ENCODE results near the gene RSKR. TPM values are rescaled to one million over a fixed set of nuclear protein-coding genes. Genes with fewer than 3 reads are reported as not detected.

RSKR gene
- total RNA-seq, 1 experiment from 2014 or later = 21.7 TPM

DNA sequence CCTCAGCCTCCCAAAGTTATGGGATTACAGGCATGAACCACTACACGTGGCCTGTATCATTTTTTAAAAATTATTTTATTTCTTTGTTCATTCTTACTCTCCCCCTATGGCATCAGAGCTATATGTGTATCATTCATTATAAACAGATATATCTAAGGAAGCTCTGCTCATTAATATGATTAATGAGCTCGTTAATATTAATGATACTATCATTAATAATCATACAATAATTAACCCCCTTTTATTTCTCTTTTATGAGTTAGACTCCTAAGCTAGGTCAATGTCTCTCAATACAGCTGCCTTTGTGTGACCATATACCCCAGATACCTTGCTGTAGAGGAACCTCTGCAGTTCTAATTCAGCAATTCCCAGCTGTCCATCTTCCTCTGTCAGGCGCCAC lies 4.5 kb upstream of the RSKR start:
- TF ChIP-seq EZH2 (IDR thresholded peaks at IDR 0.05; ENCODE audit: low read depth) = no peak
- TF ChIP-seq, protein P1, sequence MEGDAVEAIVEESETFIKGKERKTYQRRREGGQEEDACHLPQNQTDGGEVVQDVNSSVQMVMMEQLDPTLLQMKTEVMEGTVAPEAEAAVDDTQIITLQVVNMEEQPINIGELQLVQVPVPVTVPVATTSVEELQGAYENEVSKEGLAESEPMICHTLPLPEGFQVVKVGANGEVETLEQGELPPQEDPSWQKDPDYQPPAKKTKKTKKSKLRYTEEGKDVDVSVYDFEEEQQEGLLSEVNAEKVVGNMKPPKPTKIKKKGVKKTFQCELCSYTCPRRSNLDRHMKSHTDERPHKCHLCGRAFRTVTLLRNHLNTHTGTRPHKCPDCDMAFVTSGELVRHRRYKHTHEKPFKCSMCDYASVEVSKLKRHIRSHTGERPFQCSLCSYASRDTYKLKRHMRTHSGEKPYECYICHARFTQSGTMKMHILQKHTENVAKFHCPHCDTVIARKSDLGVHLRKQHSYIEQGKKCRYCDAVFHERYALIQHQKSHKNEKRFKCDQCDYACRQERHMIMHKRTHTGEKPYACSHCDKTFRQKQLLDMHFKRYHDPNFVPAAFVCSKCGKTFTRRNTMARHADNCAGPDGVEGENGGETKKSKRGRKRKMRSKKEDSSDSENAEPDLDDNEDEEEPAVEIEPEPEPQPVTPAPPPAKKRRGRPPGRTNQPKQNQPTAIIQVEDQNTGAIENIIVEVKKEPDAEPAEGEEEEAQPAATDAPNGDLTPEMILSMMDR (conservative IDR thresholded peaks at IDR 0.05) = no peak
- Histone ChIP-seq H3F3A (ENCODE audit: insufficient read depth, low read depth) (no peaks in the 10 kb centered on the region; the same call in 1 of the 2 replicates), H3K4me3 (no peak overlapping the region), H3K27me3 (ENCODE audit: insufficient read depth, low read depth) (no peaks in the 10 kb centered on the region), H3K9me2 (ENCODE audit: insufficient read depth) (no peaks in the 10 kb centered on the region), H3K79me2 (ENCODE audit: low read depth) (no peaks in the 10 kb centered on the region), H3K4me2 (no peak overlapping the region), H3K27ac (no peak overlapping the region), H3K9me3 (ENCODE audit: insufficient read depth, low read depth) (no peaks in the 10 kb centered on the region), H3K36me3 (ENCODE audit: low read depth) (peaks cover 37% of the 10 kb centered on the region), H2AFZ (no peak overlapping the region), H3K4me1 (replicated peaks; ENCODE audit: insufficient read depth) (no peaks in the 10 kb centered on the region), H4K20me1 (ENCODE audit: insufficient read depth) (no peaks in the 10 kb centered on the region; the same call in 1 of the 2 replicates)
- DNase-seq = no peak
- BruUV-seq (replicated peaks) = no TSS peak
- intact Hi-C loops (cut with micrococcal nuclease; ENCODE audit: unreplicated experiment) = no loop called here
- POLR2A ChIA-PET (ENCODE audit: unreplicated experiment) = interaction anchor here (0.7 kb wide), 1 partner anchor 12 kb away, joined by 3 read pairs; no protein-coding TSS in a partner anchor
- CTCF ChIA-PET = no interaction called here

DNA sequence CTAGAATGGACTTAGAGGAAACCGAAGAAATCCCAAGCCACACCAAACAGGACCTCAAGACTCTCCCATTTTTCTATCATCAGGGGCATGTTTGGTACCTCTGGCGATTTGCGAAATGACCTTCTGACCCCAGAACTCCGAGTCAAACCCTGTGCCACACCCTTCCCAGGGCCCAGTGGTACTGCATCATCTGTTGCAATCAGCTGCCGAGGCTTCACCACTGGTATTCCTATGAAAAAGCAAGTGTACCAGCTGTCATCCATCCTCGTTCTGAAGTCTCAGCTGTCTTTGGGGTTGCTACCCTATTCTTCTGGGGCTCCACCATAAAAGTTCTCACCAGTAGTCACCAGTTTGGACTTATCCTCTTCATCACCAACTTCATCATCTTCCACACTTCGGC lies 2.3 kb upstream of the RSKR start:
- POLR2A ChIA-PET (ENCODE audit: unreplicated experiment) = no interaction called here
- no peaks in the 10 kb centered on the region for H3K9me3 ChIP-seq (ENCODE audit: insufficient read depth, low read depth)

DNA sequence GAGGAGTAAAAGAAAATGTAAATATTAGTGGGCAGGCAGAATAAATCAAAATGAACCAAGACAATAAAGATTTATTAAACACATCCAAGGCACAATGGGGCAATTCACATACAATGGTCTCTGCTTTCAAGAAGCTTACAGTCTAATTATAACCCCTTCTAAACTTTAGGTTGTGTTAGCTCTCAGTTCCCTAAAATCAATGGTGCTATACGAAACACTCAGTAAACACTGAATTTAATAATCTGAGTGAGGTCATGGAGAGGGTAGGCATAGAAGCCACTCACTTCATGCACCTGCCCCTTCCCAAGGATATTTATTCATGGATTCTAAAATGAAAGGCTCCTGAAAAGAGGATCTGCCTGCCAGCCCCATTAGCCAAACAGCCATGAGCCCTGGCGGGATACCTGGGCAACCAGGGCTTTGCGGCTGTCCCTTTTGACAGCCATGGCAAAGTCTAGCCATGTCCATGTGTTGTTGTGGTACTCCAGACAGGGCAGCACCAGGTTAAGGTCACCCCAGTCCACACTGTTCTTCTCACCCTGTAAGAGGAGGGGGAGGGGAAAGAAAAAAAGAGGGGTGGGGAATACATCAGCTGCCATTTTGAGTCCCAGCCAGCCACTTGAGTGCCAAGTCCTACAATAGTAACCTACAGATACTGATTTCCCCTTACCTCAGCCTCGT lies 1.4 kb upstream of the RSKR start:
- ChIA-PET POLR2A (ENCODE audit: unreplicated experiment) (no interaction called here), CTCF (no interaction called here)
- peaks cover 28% of the 10 kb centered on the region for H3K36me3 ChIP-seq (ENCODE audit: low read depth)
- no peaks in the 10 kb centered on the region for H3K4me1 ChIP-seq (replicated peaks; ENCODE audit: insufficient read depth)
- DNase-seq = no peak
- intact Hi-C loops (cut with micrococcal nuclease; ENCODE audit: unreplicated experiment) = no loop called here
- no peaks in the 10 kb centered on the region for H3K9me2 ChIP-seq (ENCODE audit: insufficient read depth)
- no peaks in the 10 kb centered on the region for H4K20me1 ChIP-seq (ENCODE audit: insufficient read depth)
- H3K9me3 ChIP-seq (ENCODE audit: insufficient read depth, low read depth) = no peaks in the 10 kb centered on the region
- H3K4me3 ChIP-seq = no peak overlapping the region
- no peaks in the 10 kb centered on the region for H3K79me2 ChIP-seq (ENCODE audit: low read depth)
- no peaks in the 10 kb centered on the region; the same call in 1 of the 2 replicates for H3F3A ChIP-seq (ENCODE audit: insufficient read depth, low read depth)
- H2AFZ ChIP-seq = no peak overlapping the region
- no peak overlapping the region for H3K4me2 ChIP-seq
- no peak for TF ChIP-seq EZH2 (IDR thresholded peaks at IDR 0.05; ENCODE audit: low read depth)
- TF ChIP-seq, protein P1 (conservative IDR thresholded peaks at IDR 0.05) = no peak
- no TSS peak for BruUV-seq (replicated peaks)
- no peak overlapping the region for H3K27ac ChIP-seq
- H3K27me3 ChIP-seq (ENCODE audit: insufficient read depth, low read depth) = no peaks in the 10 kb centered on the region

More for the DNA sequence above, 2.3 kb upstream of the RSKR start:
- intact Hi-C loops (cut with micrococcal nuclease; ENCODE audit: unreplicated experiment) = no loop called here
- Histone ChIP-seq H3K4me3 (no peak overlapping the region), H3F3A (ENCODE audit: insufficient read depth, low read depth) (no peaks in the 10 kb centered on the region; the same call in 1 of the 2 replicates), H3K36me3 (ENCODE audit: low read depth) (peaks cover 28% of the 10 kb centered on the region), H4K20me1 (ENCODE audit: insufficient read depth) (no peaks in the 10 kb centered on the region), H2AFZ (no peak overlapping the region), H3K4me2 (no peak overlapping the region), H3K27ac (no peak overlapping the region), H3K27me3 (ENCODE audit: insufficient read depth, low read depth) (no peaks in the 10 kb centered on the region), H3K4me1 (replicated peaks; ENCODE audit: insufficient read depth) (no peaks in the 10 kb centered on the region), H3K9me2 (ENCODE audit: insufficient read depth) (no peaks in the 10 kb centered on the region), H3K79me2 (ENCODE audit: low read depth) (no peaks in the 10 kb centered on the region)
- no peak for DNase-seq
- no peak for TF ChIP-seq EZH2 (IDR thresholded peaks at IDR 0.05; ENCODE audit: low read depth)
- TF ChIP-seq, protein P1 (conservative IDR thresholded peaks at IDR 0.05) = no peak
- CTCF ChIA-PET = no interaction called here
- BruUV-seq (replicated peaks) = no TSS peak

Data from PC-9 (cell line).